ENCODE results near the gene SWI5.

DNA sequence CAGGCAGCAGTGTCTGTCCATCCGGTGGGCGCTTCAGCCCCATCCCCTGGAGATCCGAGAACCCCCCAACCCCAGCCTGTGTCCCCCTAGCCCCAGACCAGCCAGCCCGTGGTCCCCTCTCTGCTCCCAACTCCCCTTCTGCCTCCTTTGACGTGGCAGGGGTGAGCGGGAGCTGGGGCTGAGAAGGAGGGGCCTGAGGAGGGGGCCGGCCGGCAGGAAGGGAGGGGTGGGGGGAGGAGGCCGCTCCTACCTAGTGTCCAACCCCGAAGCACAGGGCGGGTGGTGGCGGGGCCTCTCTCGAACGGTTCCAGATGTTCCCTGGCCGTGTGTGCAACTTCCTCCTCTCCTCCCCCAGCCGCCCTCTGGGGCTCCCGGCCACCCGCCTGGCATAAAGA is 31.2 kb upstream of the SWI5 start:
- TF ChIP-seq GLIS3 (CRISPR knock-in tag; IDR thresholded peaks at IDR 0.05) (no peak), CSDC2 (CRISPR knock-in tag; IDR thresholded peaks at IDR 0.05) (no peak)

Measured in SK-N-SH treated with all-trans-retinoic acid at 6 μM for 48 hours (cell line).